Activated CD8-positive, alpha-beta memory T cell treated with anti-CD3 and anti-CD28 coated beads for 24 hours (primary cell): ENCODE data around the gene EOLA2.
"Not testable (repeated sequence)": the region's sequence is repeated elsewhere in the genome, so short reads cannot be mapped to it uniquely, and the experiment has no call there.

Experiments used
- DNase-seq: peaks from one replicate; pipeline ENCODE4 v3.0.0-alpha.2; 2020

Gene EOLA2

GRCh38 chrX:149938427-149938880 lies at the start of gene EOLA2:
TSS of gene EOLA2 (minus strand) at chrX:149938491. CDS start at chrX:149933874, 4,617 bp downstream.
- peak; percentile 92 for DNase-seq

- DNase-seq, result no peak
Measured at GRCh38 chrX:149987613-149988012, 49.3 kb upstream of the EOLA2 start.

GRCh38 chrX:149984411-149984810 lies 46.1 kb upstream of the EOLA2 start:
- DNase-seq, result no peak

- no peak for DNase-seq
Measured at GRCh38 chrX:149982310-149982709, 44.0 kb upstream of the EOLA2 start.

GRCh38 chrX:149979126-149979644 lies 40.9 kb upstream of the EOLA2 start:
- no peak for DNase-seq

GRCh38 chrX:149962859-149963757 lies 24.8 kb upstream of the EOLA2 start:
- no peak for DNase-seq

GRCh38 chrX:149962010-149962409 lies 23.7 kb upstream of the EOLA2 start:
- no peak for DNase-seq

- DNase-seq, result no peak
Measured at GRCh38 chrX:149961572-149961971, 23.3 kb upstream of the EOLA2 start.

GRCh38 chrX:149950681-149951080 lies 12.4 kb upstream of the EOLA2 start:
- no peak for DNase-seq

- no peak for DNase-seq
Measured at GRCh38 chrX:149949743-149950436, 11.6 kb upstream of the EOLA2 start.

- no peak for DNase-seq
Measured at GRCh38 chrX:149948016-149948415, 9.7 kb upstream of the EOLA2 start.

GRCh38 chrX:149946932-149947331 lies 8.6 kb upstream of the EOLA2 start:
- DNase-seq, result not testable (repeated sequence)

GRCh38 chrX:149945820-149946219 lies 7.5 kb upstream of the EOLA2 start:
- DNase-seq, result not testable (repeated sequence)

GRCh38 chrX:149945087-149945670 lies 6.9 kb upstream of the EOLA2 start:
- DNase-seq, result not testable (repeated sequence)

GRCh38 chrX:149940674-149941024 lies 2.4 kb upstream of the EOLA2 start:
- DNase-seq, result not testable (repeated sequence)

- peak; percentile 90 for DNase-seq
Measured at GRCh38 chrX:149939905-149940673, 1.8 kb upstream of the EOLA2 start.

- DNase-seq, result peak; percentile 86
Measured at GRCh38 chrX:149939655-149939904, 1.3 kb upstream of the EOLA2 start.

- DNase-seq, result peak; percentile 89
Measured at GRCh38 chrX:149938881-149939654, 777 bp upstream of the EOLA2 start.

GRCh38 chrX:149937871-149938426 lies 342 bp downstream of the EOLA2 start:
- DNase-seq, result no peak

- DNase-seq, result not testable (repeated sequence)
Measured at GRCh38 chrX:149937328-149937727, 963 bp downstream of the EOLA2 start.

GRCh38 chrX:149933547-149933946 lies 4.7 kb downstream of the EOLA2 start:
- DNase-seq, result not testable (repeated sequence)

- not testable (repeated sequence) for DNase-seq
Measured at GRCh38 chrX:149932970-149933369, 5.3 kb downstream of the EOLA2 start.
